ENCODE data around the gene SCMH1.

The SCMH1 gene

DNA sequence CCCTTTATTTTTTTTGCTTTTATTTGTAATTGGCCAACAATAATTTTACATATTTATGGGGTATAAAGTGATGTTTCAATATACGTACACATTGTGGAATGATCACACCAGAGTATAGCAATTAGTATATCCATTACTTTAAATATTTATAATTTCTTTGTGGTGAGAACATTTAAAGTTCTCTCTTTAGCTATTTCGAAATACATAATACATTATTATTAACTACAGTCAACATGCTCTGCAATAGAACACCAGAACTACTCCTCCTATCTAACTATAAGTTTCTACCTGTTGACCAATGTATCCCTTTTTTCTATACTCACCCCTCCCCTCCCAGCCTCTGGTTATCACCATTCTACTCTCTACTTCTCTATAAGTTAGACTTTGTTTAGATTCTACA is 77.4 kb downstream of the SCMH1 start:
- TF ChIP-seq, protein P1, sequence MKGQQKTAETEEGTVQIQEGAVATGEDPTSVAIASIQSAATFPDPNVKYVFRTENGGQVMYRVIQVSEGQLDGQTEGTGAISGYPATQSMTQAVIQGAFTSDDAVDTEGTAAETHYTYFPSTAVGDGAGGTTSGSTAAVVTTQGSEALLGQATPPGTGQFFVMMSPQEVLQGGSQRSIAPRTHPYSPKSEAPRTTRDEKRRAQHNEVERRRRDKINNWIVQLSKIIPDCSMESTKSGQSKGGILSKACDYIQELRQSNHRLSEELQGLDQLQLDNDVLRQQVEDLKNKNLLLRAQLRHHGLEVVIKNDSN (IDR thresholded peaks at IDR 0.05): no peak
- TF ChIP-seq TCF12 (IDR thresholded peaks at IDR 0.05; ENCODE audit: low read depth): no peak
- TF ChIP-seq CREB1 (IDR thresholded peaks at IDR 0.05; ENCODE audit: low read depth): no peak
- TF ChIP-seq, protein P2, sequence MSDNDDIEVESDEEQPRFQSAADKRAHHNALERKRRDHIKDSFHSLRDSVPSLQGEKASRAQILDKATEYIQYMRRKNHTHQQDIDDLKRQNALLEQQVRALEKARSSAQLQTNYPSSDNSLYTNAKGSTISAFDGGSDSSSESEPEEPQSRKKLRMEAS (IDR thresholded peaks at IDR 0.05): no peak
- no peak for TF ChIP-seq FOXM1 (IDR thresholded peaks at IDR 0.05; ENCODE audit: borderline replicate concordance, low read depth)
- TF ChIP-seq EGR1 (IDR thresholded peaks at IDR 0.05): no peak
- no peak for TF ChIP-seq CEBPB (IDR thresholded peaks at IDR 0.05)
- no peak for TF ChIP-seq RAD21 (IDR thresholded peaks at IDR 0.05; ENCODE audit: low read depth)
- TF ChIP-seq ZBTB7A (IDR thresholded peaks at IDR 0.05; ENCODE audit: low read depth): no peak
- no peak for TF ChIP-seq EP300 (IDR thresholded peaks at IDR 0.05; ENCODE audit: borderline replicate concordance)
- TF ChIP-seq NFIC (IDR thresholded peaks at IDR 0.05): no peak
- TF ChIP-seq TAF1 (IDR thresholded peaks at IDR 0.05; ENCODE audit: low read depth): no peak
- no peak for TF ChIP-seq TEAD4 (IDR thresholded peaks at IDR 0.05)
- no peak for TF ChIP-seq YY1 (IDR thresholded peaks at IDR 0.05; ENCODE audit: low read depth)
- TF ChIP-seq, protein P3, sequence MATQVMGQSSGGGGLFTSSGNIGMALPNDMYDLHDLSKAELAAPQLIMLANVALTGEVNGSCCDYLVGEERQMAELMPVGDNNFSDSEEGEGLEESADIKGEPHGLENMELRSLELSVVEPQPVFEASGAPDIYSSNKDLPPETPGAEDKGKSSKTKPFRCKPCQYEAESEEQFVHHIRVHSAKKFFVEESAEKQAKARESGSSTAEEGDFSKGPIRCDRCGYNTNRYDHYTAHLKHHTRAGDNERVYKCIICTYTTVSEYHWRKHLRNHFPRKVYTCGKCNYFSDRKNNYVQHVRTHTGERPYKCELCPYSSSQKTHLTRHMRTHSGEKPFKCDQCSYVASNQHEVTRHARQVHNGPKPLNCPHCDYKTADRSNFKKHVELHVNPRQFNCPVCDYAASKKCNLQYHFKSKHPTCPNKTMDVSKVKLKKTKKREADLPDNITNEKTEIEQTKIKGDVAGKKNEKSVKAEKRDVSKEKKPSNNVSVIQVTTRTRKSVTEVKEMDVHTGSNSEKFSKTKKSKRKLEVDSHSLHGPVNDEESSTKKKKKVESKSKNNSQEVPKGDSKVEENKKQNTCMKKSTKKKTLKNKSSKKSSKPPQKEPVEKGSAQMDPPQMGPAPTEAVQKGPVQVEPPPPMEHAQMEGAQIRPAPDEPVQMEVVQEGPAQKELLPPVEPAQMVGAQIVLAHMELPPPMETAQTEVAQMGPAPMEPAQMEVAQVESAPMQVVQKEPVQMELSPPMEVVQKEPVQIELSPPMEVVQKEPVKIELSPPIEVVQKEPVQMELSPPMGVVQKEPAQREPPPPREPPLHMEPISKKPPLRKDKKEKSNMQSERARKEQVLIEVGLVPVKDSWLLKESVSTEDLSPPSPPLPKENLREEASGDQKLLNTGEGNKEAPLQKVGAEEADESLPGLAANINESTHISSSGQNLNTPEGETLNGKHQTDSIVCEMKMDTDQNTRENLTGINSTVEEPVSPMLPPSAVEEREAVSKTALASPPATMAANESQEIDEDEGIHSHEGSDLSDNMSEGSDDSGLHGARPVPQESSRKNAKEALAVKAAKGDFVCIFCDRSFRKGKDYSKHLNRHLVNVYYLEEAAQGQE (IDR thresholded peaks at IDR 0.05; ENCODE audit: low read depth): no peak

DNA sequence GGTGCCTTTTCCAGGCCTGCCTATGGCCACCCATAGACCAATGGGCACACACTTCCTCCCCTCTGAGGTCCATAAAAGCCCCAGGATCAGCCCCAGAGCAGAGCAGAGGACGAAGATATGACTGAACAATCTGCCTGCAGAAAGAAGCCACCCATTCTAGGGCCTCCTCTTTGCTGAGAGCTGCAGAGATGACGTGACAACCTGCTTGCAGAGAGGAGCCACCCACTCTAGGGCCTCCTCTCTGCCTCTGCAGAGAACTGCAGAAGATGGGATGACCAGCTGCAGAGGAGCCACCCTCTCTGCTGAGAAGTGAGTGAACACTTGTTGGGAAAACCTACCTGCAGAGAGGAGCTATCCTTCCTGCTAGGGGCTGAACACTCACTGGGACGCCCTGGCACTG is 79.7 kb downstream of the SCMH1 start:
- TF ChIP-seq CREB1 (IDR thresholded peaks at IDR 0.05; ENCODE audit: low read depth) (no peak), EP300 (IDR thresholded peaks at IDR 0.05; ENCODE audit: borderline replicate concordance) (no peak), TEAD4 (IDR thresholded peaks at IDR 0.05) (no peak), CEBPB (IDR thresholded peaks at IDR 0.05) (no peak), NFIC (IDR thresholded peaks at IDR 0.05) (no peak), YY1 (IDR thresholded peaks at IDR 0.05; ENCODE audit: low read depth) (no peak), ZBTB7A (IDR thresholded peaks at IDR 0.05; ENCODE audit: low read depth) (no peak), TAF1 (IDR thresholded peaks at IDR 0.05; ENCODE audit: low read depth) (no peak), TCF12 (IDR thresholded peaks at IDR 0.05; ENCODE audit: low read depth) (no peak), FOXM1 (IDR thresholded peaks at IDR 0.05; ENCODE audit: borderline replicate concordance, low read depth) (no peak), RAD21 (IDR thresholded peaks at IDR 0.05; ENCODE audit: low read depth) (no peak), EGR1 (IDR thresholded peaks at IDR 0.05) (no peak)
- TF ChIP-seq, protein P2 (IDR thresholded peaks at IDR 0.05): no peak
- TF ChIP-seq, protein P1 (IDR thresholded peaks at IDR 0.05): no peak
- TF ChIP-seq, protein P3 (IDR thresholded peaks at IDR 0.05; ENCODE audit: low read depth): no peak

DNA sequence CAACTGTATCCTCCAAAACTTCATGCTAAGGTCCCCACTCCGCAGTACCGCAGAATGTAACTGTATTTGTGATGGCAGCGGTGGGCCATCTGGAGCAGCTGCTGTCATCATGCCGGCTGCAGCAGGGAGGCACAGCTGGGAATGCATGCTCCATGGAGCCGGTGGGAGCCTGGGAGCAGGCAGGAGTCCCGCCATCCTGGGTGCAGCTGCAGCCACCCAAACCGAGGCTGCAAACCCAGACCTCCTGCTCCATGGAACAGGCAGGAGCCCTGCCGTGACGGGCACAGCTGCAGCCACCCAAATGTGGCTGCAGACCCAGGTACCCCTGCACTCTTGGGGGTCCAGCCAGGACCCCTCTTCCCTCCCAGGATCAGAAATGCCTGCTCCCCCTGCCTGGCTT is 80.3 kb downstream of the SCMH1 start:
- TF ChIP-seq EP300 (IDR thresholded peaks at IDR 0.05; ENCODE audit: borderline replicate concordance) (no peak), FOXM1 (IDR thresholded peaks at IDR 0.05; ENCODE audit: borderline replicate concordance, low read depth) (no peak), RAD21 (IDR thresholded peaks at IDR 0.05; ENCODE audit: low read depth) (no peak), TCF12 (IDR thresholded peaks at IDR 0.05; ENCODE audit: low read depth) (no peak), ZBTB7A (IDR thresholded peaks at IDR 0.05; ENCODE audit: low read depth) (no peak), YY1 (IDR thresholded peaks at IDR 0.05; ENCODE audit: low read depth) (no peak), TEAD4 (IDR thresholded peaks at IDR 0.05) (no peak), EGR1 (IDR thresholded peaks at IDR 0.05) (no peak), CEBPB (IDR thresholded peaks at IDR 0.05) (no peak), TAF1 (IDR thresholded peaks at IDR 0.05; ENCODE audit: low read depth) (no peak), NFIC (IDR thresholded peaks at IDR 0.05) (no peak), CREB1 (IDR thresholded peaks at IDR 0.05; ENCODE audit: low read depth) (no peak)
- TF ChIP-seq, protein P1 (IDR thresholded peaks at IDR 0.05): no peak
- TF ChIP-seq, protein P3 (IDR thresholded peaks at IDR 0.05; ENCODE audit: low read depth): no peak
- TF ChIP-seq, protein P2 (IDR thresholded peaks at IDR 0.05): no peak
